ENCODE results near the gene KCNE1. TPM values are rescaled to one million over a fixed set of nuclear protein-coding genes. Genes with fewer than 3 reads are reported as not detected.
"Not testable (repeated sequence)": the region's sequence is repeated elsewhere in the genome, so short reads cannot be mapped to it uniquely, and the experiment has no call there.

The KCNE1 gene
- total RNA-seq, 1 experiment from 2014 or later, result 0.21 TPM

DNA sequence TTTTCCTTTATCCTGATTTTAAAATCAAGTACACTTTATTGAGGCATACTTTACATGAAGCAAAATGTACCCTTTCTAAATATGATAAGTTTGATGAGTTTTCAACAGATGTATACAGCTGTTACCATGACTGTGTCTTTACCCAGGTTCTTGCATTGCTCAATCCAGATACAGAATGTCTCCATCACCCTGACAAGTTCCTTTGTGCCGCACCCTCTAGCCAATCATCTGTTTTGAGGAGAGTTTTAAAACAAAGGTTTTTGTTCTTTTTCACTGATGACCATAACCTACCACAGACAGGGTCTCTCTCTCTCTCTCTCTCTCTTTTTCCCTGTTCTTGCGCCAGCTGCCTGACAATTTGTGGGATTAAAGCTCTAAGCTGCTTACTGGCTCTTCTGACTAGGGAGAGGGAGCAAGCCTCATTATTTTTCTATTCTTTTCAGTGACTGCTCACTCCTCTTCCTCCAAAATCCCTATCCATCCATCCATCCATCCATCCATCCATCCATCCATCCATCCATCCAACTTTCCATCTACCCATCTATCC lies 1.2 kb upstream of the KCNE1 start:
- DNase-seq (ENCODE audit: low spot score), result no peak

DNA sequence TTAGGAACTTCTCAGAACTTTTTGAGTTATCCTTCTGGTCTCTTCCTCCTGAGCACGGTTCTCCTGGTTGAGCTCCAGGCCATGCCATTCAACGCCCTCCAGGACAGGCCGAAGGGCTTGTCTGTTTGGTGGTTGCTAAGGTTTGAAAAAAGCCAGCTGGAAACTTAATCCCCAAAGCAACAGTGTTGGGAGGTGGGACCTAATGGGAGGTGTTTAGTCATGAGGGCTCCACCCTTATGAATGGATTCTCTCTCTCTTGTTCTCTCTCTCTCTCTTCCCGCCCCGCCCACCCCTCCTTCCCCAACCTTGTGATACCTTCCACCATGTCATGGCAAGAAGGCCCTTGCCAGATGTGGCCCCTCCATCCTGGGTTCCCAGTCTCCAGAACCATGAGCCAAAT lies 829 bp downstream of the KCNE1 start:
- DNase-seq (ENCODE audit: low spot score), result peak; percentile 33

DNA sequence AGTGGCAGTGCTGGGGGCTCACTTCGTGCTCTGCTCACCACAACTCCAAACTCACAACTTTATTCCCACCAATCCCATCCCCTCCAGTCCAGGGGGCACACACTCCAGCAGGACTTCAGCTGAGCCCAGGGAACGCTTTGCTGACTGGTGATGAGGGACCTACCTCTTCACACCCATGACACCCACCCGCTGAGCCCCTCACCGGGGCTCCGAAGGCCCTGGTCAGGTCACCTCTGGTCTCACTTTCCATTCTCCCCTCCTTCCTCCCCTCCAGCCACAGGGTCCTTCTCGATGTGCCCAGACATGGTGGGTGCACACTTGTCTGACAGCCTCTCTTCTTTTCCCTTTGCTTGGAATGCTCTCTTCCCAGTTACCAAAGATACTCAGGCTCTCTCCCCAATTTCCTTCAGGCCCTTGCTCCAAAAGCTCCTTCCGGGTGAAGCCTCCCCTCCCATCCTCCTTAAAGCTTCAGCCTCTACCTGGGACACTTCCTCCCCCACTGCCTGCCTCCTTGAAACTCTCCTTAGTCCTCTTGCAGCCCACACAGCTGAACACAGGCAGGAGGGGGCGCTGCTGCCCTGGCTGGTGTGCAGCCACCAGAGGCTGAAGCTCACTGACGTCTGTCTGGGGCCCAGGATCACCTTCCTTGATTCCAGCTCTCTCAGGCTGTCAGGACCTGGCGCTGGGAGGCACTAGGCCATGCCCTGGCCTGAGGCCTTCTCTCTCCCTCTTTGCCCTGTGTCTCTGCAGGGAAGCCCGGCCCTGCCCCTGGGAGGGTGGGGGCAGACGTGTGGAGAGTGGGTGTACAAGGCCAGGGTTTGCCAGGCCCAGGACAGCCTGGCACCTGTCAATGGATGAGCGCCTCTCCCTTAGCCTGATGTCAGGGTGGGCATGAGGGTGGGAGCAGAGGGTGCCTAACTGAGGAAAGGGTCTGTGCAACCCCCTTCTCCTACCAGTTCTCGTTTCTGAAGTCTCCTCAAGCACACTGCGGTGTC lies 1.6 kb downstream of the KCNE1 start:
- DNase-seq (ENCODE audit: low spot score), result peak; percentile 57

GRCh38 chr21:34509151-34509550 lies 2.9 kb downstream of the KCNE1 start:
- no peak for DNase-seq (ENCODE audit: low spot score)

DNA sequence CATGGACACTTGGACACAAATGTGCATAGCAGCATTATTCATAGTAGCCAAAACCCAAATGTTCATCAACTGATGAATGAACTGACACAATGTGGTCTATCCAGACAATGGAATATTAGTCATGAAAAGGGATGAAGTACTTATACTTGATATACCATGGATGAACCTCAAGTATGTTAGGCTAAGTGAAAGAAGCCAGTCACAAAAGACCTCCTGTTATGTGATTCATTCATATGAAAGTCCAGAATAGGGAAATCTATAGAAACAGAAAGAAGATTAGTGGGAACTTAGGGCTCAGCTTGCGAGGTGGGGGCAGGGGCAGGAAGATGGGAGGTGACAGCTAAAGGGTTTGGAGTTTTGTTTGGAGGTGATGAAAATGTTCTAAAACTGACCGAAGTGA lies 7.4 kb downstream of the KCNE1 start:
- no peak for DNase-seq (ENCODE audit: low spot score)

DNA sequence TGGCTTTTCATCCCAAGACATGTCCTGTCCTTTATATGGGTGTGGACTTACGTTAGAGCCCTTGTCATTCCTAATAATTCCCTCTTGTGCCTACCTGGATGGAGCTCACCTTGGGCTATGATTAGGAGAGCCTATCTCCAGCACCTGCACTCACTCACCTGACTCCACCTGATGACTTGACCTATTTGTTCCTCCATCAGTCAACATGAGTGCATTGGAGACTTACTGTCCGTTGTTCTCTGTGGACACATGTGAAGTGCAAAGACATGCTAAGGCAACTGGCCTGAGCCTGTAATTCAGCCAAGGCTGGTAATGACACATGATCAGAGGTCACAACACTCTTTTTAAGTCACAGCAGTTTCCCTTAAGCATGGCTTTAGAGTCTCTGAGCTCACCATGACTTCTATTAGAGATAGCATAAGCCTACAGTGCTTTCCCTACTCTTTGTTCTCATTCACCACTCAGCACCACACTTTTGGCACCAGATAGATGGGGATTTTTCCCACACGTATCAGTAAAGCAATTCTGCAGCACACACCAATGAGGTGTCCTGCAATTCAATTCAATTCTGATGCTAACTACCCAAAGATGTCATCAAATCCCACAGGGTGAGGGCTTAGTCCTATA lies 9.4 kb downstream of the KCNE1 start:
- DNase-seq (ENCODE audit: low spot score), result no peak

DNA sequence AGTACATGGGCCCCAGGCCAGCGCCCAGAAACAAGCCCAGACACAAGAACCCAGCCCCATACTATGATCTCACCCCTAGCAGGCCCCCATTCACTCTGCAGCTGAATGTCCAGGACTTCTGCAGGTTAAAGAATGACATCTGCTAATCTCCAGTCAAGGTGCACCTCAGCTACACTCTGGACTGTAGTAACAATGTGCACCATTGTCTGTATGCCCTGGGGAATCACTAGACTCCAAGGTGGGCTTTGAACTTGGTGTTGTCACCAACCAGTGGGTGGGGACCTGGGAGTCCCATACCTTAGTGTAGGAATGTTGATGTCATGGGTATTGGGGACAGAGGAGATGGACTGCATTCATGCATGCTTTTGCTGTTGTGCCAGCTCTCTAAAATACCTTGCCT lies 10.3 kb downstream of the KCNE1 start:
- no peak for DNase-seq (ENCODE audit: low spot score)

DNA sequence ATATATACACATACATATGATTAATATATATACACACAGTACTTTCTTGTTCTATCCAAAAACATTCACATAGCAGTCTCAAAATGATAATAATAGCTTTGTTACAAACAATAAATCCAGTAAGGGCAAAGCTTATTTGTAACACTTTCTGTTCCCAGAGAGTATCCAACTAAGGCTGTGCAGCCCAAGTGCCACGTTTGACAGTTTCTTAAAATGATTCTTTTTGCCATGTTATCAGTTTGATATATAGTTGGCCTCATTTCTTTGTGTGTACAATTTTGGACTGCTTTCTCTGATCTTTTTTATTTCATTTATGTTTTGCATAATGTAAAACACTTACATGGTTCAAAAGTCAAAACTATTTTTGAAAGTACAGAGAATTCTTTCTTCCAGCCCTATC lies 11.8 kb downstream of the KCNE1 start:
- DNase-seq (ENCODE audit: low spot score), result no peak

GRCh38 chr21:34499116-34499515 lies 12.9 kb downstream of the KCNE1 start:
- DNase-seq (ENCODE audit: low spot score), result no peak

GRCh38 chr21:34498623-34499022 lies 13.4 kb downstream of the KCNE1 start:
- DNase-seq (ENCODE audit: low spot score), result no peak

DNA sequence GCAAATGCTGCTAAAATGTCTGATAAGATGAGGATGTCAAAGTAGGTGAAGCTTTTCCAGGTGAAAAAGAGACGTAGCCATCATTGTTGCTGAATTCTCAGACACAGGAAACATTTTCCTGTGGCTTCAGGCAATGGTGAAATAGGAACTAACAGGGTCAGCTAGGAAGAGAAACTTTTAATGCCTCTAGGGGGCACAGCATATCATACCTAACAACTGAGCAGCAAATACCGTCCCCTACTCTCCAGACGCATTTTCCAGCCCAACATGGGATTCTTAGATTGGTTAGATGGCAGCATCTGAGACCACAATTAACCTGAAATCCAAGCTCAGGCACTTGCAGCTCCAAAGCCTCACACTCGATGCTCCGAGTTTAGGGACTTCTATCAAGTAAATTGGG lies 28.2 kb downstream of the KCNE1 start:
- not testable (repeated sequence) for DNase-seq (ENCODE audit: low spot score)

DNA sequence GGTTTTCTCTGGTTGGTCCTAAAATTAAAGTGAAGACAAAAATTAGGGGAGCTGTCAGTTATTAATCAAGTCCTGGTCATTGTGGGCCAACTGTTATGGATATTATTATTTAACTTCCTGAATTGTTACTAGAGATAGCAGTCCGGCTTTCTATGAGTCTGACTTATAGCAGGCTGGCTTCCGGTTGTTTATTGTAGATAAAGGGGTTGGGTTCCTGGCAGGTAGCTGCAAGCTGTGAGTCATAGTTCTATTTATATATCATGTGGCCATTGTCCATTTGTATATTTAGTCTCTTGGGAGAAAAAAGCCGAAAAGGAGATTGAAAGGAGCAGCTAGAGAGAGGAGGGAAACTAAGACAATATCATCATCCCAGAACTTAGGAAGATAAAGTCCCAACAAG lies 28.6 kb downstream of the KCNE1 start:
- DNase-seq (ENCODE audit: low spot score), result not testable (repeated sequence)

DNA sequence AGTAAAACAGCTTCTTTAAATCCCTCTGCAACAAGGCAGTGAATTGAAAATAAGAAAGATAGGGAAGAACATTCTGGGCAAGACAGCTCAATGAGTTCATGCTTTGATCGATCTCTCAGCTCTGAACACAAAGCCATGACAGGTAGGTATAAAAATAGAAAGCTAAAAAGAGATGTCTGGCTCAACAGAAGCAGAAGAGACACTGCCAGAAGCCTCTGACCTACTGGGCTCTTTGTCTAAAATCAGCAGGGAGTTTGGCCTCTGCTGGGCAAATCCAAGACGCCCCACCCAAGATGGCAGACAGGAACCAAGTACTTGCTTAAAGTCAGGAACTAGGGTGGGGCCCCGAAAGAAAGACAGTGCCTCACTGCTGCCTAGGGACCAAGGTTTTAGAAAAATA lies 44.7 kb downstream of the KCNE1 start:
- DNase-seq (ENCODE audit: low spot score), result not testable (repeated sequence)

GRCh38 chr21:34459426-34459825 lies 52.6 kb downstream of the KCNE1 start:
- not testable (repeated sequence) for DNase-seq (ENCODE audit: low spot score)

GRCh38 chr21:34458266-34458665 lies 53.7 kb downstream of the KCNE1 start:
- DNase-seq (ENCODE audit: low spot score), result not testable (repeated sequence)

GRCh38 chr21:34456180-34456579 lies 55.8 kb downstream of the KCNE1 start:
- DNase-seq (ENCODE audit: low spot score), result not testable (repeated sequence)

DNA sequence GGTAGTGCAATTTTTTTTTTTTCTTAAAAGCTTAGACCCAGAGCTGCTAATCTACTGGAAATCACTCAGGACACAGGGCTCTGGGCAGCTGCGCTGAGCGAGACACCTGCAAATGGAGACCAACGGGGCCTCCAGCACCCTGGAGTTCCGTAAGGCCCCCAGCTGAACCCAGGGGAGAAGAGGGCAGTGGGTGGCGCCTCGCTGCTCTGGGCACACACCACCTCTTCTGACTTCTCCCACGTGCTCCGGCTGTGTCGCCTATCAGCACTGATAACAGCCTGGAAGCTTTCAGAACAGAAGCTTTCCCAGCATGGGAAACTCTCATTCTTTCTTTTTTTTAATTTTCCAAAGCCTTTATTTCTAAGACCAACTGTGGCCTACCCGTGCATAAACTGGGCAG lies 56.4 kb downstream of the KCNE1 start:
- not testable (repeated sequence) for DNase-seq (ENCODE audit: low spot score)

DNA sequence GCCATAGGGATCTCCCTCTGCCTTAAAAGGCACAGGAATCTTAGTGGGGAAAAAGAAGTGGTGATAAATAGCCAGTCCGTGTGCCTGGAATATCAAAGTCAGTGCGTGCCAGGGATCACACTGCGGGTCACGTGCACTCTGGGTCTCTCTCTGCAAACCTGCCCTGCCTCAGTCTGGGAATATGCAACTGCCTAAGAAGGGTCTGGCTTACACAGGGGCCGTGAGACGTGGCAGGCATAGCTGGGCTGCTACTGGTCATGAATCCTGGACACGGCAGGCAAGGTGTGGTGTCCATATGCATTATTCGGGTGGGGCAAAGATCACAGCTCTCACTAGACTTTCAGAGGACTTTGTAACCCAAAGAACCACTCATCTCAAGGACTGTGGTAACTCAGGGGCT lies 65.0 kb downstream of the KCNE1 start:
- not testable (repeated sequence) for DNase-seq (ENCODE audit: low spot score)

GRCh38 chr21:34443486-34443885 lies 68.5 kb downstream of the KCNE1 start:
- not testable (repeated sequence) for DNase-seq (ENCODE audit: low spot score)

- not testable (repeated sequence) for DNase-seq (ENCODE audit: low spot score)
These were observed 82.3 kb downstream of the KCNE1 start for GRCh38 chr21:34429710-34430109.

GRCh38 chr21:34428441-34428840 lies 83.6 kb downstream of the KCNE1 start:
- DNase-seq (ENCODE audit: low spot score), result not testable (repeated sequence)

DNA sequence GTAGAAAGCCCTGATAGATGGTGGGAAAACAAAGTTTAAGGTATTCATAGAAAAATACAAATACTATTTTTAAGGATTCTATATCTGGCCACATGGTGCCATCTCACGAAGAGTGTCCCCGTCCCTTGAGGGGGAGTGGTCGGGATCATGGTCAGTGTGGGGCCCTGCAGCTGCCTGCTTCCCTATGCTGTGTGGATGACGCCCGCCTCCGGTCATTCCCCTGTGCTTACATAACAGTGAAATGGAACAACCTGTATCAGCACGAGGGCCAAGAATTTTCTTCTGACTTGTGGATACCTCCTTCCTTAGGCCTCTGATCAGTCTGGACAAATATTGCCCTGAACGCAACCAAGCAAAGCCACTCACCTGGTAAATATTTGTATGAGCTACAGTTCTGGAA lies 84.7 kb downstream of the KCNE1 start:
- not testable (repeated sequence) for DNase-seq (ENCODE audit: low spot score)

- DNase-seq (ENCODE audit: low spot score), result not testable (repeated sequence)
These were observed 88.2 kb downstream of the KCNE1 start, which contains the start of gene SMIM34 for GRCh38 chr21:34423805-34424204. SMIM34 (minus strand) TSS chr21:34423951; CDS start chr21:34423839, 112 bp downstream.
